ENCODE results near the gene ZFPL1.
A peak's percentile ranks its signal among the peaks of the same experiment; 100 is the strongest.

- TF ChIP-seq EZH2phosphoT487 (conservative IDR thresholded peaks at IDR 0.05; ENCODE audit: low read length), result no peak
- TF ChIP-seq CTCF (IDR thresholded peaks at IDR 0.05; ENCODE audit: insufficient read depth, low read length, poor library complexity, severe bottlenecking), result peak; percentile 82
Measured at GRCh38 chr11:65110354-65110861, 26.4 kb downstream of the ZFPL1 start.
